Measurements from ENCODE around the gene ZMAT3. TPM values are rescaled to one million over a fixed set of nuclear protein-coding genes. Genes with fewer than 3 reads are reported as not detected.

Gene ZMAT3
- total RNA-seq, 1 donor from 2014 or later: 80.7 TPM

- peak overlapping the region; percentile 99 for H3K4me3 Mint-ChIP-seq (ENCODE audit: unreplicated experiment)
- no peaks in the 10 kb centered on the region for H3K27me3 Mint-ChIP-seq (ENCODE audit: low read depth)
- H3K9me3 Mint-ChIP-seq (ENCODE audit: low read depth): no peaks in the 10 kb centered on the region
- H3K4me1 Mint-ChIP-seq (ENCODE audit: low read depth): peaks cover 38% of the 10 kb centered on the region
- no peak for DNase-seq (ENCODE audit: low spot score)
- H3K27ac Mint-ChIP-seq (ENCODE audit: unreplicated experiment): peak overlapping the region; percentile 98
- peaks cover 14% of the 10 kb centered on the region for H3K36me3 Mint-ChIP-seq (ENCODE audit: low read depth)
- TF ChIP-seq CTCF (IDR thresholded peaks at IDR 0.05): no peak
Measured at GRCh38 chr3:179071027-179071322, 634 bp downstream of the ZMAT3 start.

DNA sequence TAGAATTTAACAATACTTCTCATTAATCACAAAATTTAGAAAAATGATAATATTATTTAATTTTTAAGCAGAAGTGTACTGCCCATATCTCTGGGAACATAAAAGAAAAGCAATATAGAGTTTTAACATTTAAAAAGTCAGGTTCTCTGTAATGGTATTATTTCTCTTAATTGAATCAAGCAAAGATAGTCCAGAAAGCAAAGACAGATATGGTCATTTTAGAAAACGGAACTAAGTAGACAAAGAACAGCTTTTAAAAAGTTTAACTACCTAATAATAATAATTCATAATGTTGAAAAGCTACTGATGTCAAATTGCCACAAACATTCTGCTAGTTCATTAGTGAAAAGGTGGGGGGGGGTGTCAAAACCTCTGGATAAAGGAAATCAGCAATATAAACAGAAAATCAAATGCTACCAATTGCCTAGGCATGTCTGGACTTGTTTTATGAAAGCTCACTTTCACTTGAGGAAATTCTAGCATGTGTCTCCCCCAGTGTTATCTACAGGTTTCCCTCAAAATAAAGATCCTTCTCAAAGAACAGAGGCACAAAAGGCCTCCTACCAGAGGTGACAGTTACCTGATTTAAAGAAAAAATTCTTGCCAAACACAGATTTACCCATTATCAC is 1.7 kb downstream of the ZMAT3 start:
- no peak for TF ChIP-seq CTCF (IDR thresholded peaks at IDR 0.05)
- Mint-ChIP-seq H3K27ac (ENCODE audit: unreplicated experiment) (peak overlapping the region; percentile 98), H3K4me1 (ENCODE audit: low read depth) (peaks cover 41% of the 10 kb centered on the region), H3K9me3 (ENCODE audit: low read depth) (no peaks in the 10 kb centered on the region), H3K36me3 (ENCODE audit: low read depth) (peaks cover 18% of the 10 kb centered on the region), H3K27me3 (ENCODE audit: low read depth) (no peaks in the 10 kb centered on the region), H3K4me3 (ENCODE audit: unreplicated experiment) (peak overlapping the region; percentile 99)
- no peak for DNase-seq (ENCODE audit: low spot score)

GRCh38 chr3:179068779-179069530 is 2.7 kb downstream of the ZMAT3 start:
- H3K4me3 Mint-ChIP-seq (ENCODE audit: unreplicated experiment): peak overlapping the region; percentile 99

DNA sequence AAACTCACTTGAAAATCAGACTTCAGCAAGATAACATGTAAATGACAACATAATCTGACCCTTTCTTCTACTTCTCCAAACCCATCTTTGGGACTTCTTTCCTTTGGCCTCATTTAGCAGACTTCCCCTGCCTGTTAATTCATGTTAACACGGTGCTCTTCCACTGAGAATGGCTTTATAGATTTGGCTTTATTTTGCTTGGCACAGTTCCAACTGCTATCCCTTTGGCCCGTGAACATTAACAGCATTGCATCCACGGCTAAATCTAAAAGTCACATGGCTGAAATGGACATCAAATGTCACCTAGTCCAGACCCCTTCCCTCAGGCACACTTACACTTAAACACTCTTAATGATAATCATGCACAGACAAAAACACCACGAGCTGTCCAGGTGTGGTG is 3.8 kb downstream of the ZMAT3 start:
- peaks cover 22% of the 10 kb centered on the region for H3K36me3 Mint-ChIP-seq (ENCODE audit: low read depth)
- peaks cover 61% of the 10 kb centered on the region for H3K4me1 Mint-ChIP-seq (ENCODE audit: low read depth)
- H3K27me3 Mint-ChIP-seq (ENCODE audit: low read depth): no peaks in the 10 kb centered on the region
- no peaks in the 10 kb centered on the region for H3K9me3 Mint-ChIP-seq (ENCODE audit: low read depth)
- no peak for DNase-seq (ENCODE audit: low spot score)
- H3K27ac Mint-ChIP-seq (ENCODE audit: unreplicated experiment): no peak overlapping the region
- peak overlapping the region; percentile 29 for H3K4me3 Mint-ChIP-seq (ENCODE audit: unreplicated experiment)
- TF ChIP-seq CTCF (IDR thresholded peaks at IDR 0.05): no peak

More at GRCh38 chr3:179068779-179069530, 2.7 kb downstream of the ZMAT3 start:
- no peak for DNase-seq (ENCODE audit: low spot score)
- Mint-ChIP-seq H3K36me3 (ENCODE audit: low read depth) (peaks cover 22% of the 10 kb centered on the region), H3K4me1 (ENCODE audit: low read depth) (peaks cover 51% of the 10 kb centered on the region), H3K27ac (ENCODE audit: unreplicated experiment) (peak overlapping the region; percentile 98), H3K9me3 (ENCODE audit: low read depth) (no peaks in the 10 kb centered on the region), H3K27me3 (ENCODE audit: low read depth) (no peaks in the 10 kb centered on the region)
- TF ChIP-seq CTCF (IDR thresholded peaks at IDR 0.05): peak; percentile 67

GRCh38 chr3:179067291-179067690 is 4.3 kb downstream of the ZMAT3 start:
- Mint-ChIP-seq H3K36me3 (ENCODE audit: low read depth) (peaks cover 24% of the 10 kb centered on the region), H3K27ac (ENCODE audit: unreplicated experiment) (no peak overlapping the region), H3K4me3 (ENCODE audit: unreplicated experiment) (peak overlapping the region; percentile 29), H3K27me3 (ENCODE audit: low read depth) (no peaks in the 10 kb centered on the region), H3K9me3 (ENCODE audit: low read depth) (no peaks in the 10 kb centered on the region), H3K4me1 (ENCODE audit: low read depth) (peaks cover 62% of the 10 kb centered on the region)
- DNase-seq (ENCODE audit: low spot score): no peak
- TF ChIP-seq CTCF (IDR thresholded peaks at IDR 0.05): no peak

All from chondrocyte (in vitro differentiated cells).